ENCODE data around the gene DTNBP1.

DNA sequence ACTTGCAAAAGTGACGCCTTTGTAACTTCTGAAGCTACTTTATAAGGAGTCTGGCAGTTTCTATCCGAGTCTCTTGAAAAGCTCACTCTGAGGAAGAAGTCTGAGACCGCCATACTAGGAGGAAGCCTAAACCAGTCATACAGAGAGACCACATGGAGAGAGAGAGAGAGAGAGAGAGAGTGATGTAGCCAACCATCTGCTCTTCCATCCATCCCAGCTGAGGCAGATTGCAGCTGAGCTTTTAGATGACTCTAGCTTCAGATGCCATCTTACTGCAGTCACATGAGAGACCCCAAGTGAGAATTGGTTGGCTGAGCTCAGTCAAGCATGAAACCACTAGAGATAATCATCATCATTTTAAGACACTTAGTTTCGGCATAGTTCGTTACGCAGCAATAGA lies 15.0 kb upstream of the DTNBP1 start:
- no peak for TF ChIP-seq POLR2A (IDR thresholded peaks at IDR 0.05)
- no peak for TF ChIP-seq CTCF (IDR thresholded peaks at IDR 0.05)
